ENCODE results near the gene GTF2F2.

The GTF2F2 gene

DNA sequence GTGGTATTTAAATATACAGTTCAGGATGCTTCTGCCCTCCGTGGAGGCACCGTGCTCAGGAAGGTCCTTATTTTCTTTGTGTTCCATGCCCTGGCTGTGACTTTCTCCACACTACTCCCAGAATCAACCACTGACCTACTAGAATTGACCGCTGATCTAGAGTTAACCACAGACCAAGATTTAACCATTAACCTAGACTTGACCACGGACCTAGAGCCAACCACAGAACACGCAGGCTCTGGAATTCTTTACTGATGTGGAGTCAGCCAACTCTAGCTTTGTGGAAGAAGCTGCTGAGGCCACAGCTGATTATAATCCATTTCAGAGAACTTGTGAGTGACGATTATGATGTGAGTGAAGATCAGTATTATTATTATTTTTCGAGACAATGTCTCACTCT lies 18.0 kb downstream of the GTF2F2 start:
- no peak for DNase-seq (ENCODE audit: low read depth)
- H3K4me3 ChIP-seq (replicated peaks; ENCODE audit: low read depth, low read length) = no peak overlapping the region
- TF ChIP-seq, protein P1, sequence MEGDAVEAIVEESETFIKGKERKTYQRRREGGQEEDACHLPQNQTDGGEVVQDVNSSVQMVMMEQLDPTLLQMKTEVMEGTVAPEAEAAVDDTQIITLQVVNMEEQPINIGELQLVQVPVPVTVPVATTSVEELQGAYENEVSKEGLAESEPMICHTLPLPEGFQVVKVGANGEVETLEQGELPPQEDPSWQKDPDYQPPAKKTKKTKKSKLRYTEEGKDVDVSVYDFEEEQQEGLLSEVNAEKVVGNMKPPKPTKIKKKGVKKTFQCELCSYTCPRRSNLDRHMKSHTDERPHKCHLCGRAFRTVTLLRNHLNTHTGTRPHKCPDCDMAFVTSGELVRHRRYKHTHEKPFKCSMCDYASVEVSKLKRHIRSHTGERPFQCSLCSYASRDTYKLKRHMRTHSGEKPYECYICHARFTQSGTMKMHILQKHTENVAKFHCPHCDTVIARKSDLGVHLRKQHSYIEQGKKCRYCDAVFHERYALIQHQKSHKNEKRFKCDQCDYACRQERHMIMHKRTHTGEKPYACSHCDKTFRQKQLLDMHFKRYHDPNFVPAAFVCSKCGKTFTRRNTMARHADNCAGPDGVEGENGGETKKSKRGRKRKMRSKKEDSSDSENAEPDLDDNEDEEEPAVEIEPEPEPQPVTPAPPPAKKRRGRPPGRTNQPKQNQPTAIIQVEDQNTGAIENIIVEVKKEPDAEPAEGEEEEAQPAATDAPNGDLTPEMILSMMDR (IDR thresholded peaks at IDR 0.05; ENCODE audit: low read length, missing control alignments) = no peak

GRCh38 chr13:45141369-45141768 lies 21.1 kb downstream of the GTF2F2 start:
- DNase-seq (ENCODE audit: low read depth) = no peak
- TF ChIP-seq, protein P1 (IDR thresholded peaks at IDR 0.05; ENCODE audit: low read length, missing control alignments) = no peak
- no peak overlapping the region for H3K4me3 ChIP-seq (replicated peaks; ENCODE audit: low read depth, low read length)

GRCh38 chr13:45142440-45143345 lies 22.4 kb downstream of the GTF2F2 start:
- no peak overlapping the region for H3K4me3 ChIP-seq (replicated peaks; ENCODE audit: low read depth, low read length)
- TF ChIP-seq, protein P1 (IDR thresholded peaks at IDR 0.05; ENCODE audit: low read length, missing control alignments) = no peak
- peak; percentile 9 for DNase-seq (ENCODE audit: low read depth)

GRCh38 chr13:45143346-45143751 lies 23.0 kb downstream of the GTF2F2 start:
- H3K4me3 ChIP-seq (replicated peaks; ENCODE audit: low read depth, low read length) = no peak overlapping the region
- peak; percentile 63 for DNase-seq (ENCODE audit: low read depth)
- TF ChIP-seq, protein P1 (IDR thresholded peaks at IDR 0.05; ENCODE audit: low read length, missing control alignments) = no peak

GRCh38 chr13:45149964-45150363 lies 29.7 kb downstream of the GTF2F2 start:
- DNase-seq (ENCODE audit: low read depth) = no peak
- TF ChIP-seq, protein P1 (IDR thresholded peaks at IDR 0.05; ENCODE audit: low read length, missing control alignments) = no peak
- H3K4me3 ChIP-seq (replicated peaks; ENCODE audit: low read depth, low read length) = no peak overlapping the region

- no peak for DNase-seq (ENCODE audit: low read depth)
- no peak overlapping the region for H3K4me3 ChIP-seq (replicated peaks; ENCODE audit: low read depth, low read length)
- TF ChIP-seq, protein P1 (IDR thresholded peaks at IDR 0.05; ENCODE audit: low read length, missing control alignments) = no peak
These were observed 36.5 kb downstream of the GTF2F2 start for GRCh38 chr13:45156565-45157361.
